Breast epithelium (tissue), 3 donors: Measurements from ENCODE around the gene SH2D3A.
"Not testable (repeated sequence)": the region's sequence is repeated elsewhere in the genome, so short reads cannot be mapped to it uniquely, and the experiment has no call there.

Source experiments
- POLR2A ChIP-seq: fragments of 450-650 bp; IDR thresholded peaks from one replicate; pipeline ENCODE4 v1.6.1; 2016; ENCODE audit warnings: antibody characterized with exemption, mild to moderate bottlenecking, moderate library complexity
- POLR2AphosphoS5 ChIP-seq, 3 donors: sonication (generic); formaldehyde crosslinking; IDR thresholded peaks; one replicate each; pipeline ENCODE4 v1.6.1; 2017; ENCODE audit warnings: antibody characterized with exemption in 3 of 3
- TF ChIP-seq, protein P1 (sequence below), 3 donors: fragments of 450-650 bp; IDR thresholded peaks; one replicate each; pipeline ENCODE4 v1.5.1; 2016 to 2017; ENCODE audit warnings: antibody characterized with exemption in 3 of 3, mild to moderate bottlenecking in 3 of 3, moderate library complexity in 3 of 3

DNA sequence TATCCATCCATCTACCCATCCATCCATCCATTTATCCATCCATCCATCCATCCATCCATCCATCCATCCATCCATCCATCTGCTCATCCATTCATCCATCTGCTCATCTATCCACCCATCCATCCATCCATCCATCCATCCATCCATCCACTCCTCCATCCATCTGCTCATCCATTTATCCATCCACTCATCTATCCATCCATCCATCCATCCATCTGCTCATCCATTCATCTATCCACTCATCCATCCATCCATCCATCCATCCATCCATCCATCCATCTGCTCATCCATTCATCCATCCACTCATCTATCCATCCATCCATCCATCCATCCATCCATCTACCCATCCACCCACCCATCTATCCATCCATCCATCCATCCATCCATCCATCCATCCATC is 8.8 kb upstream of the SH2D3A start:
- TF ChIP-seq POLR2A; POLR2AphosphoS5 (IDR thresholded peaks at IDR 0.05): not testable (repeated sequence)
- TF ChIP-seq, protein P1, sequence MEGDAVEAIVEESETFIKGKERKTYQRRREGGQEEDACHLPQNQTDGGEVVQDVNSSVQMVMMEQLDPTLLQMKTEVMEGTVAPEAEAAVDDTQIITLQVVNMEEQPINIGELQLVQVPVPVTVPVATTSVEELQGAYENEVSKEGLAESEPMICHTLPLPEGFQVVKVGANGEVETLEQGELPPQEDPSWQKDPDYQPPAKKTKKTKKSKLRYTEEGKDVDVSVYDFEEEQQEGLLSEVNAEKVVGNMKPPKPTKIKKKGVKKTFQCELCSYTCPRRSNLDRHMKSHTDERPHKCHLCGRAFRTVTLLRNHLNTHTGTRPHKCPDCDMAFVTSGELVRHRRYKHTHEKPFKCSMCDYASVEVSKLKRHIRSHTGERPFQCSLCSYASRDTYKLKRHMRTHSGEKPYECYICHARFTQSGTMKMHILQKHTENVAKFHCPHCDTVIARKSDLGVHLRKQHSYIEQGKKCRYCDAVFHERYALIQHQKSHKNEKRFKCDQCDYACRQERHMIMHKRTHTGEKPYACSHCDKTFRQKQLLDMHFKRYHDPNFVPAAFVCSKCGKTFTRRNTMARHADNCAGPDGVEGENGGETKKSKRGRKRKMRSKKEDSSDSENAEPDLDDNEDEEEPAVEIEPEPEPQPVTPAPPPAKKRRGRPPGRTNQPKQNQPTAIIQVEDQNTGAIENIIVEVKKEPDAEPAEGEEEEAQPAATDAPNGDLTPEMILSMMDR (IDR thresholded peaks at IDR 0.05): not testable (repeated sequence)
